Measurements from ENCODE around the gene CDH4. TPM values are rescaled to one million over a fixed set of nuclear protein-coding genes. Genes with fewer than 3 reads are reported as not detected.

The CDH4 gene
- total RNA-seq, 3 donors from 2014 or later (not counting 1 experiment from before 2014, with no cell fraction given), result 0.18 TPM; not detected in 2

DNA sequence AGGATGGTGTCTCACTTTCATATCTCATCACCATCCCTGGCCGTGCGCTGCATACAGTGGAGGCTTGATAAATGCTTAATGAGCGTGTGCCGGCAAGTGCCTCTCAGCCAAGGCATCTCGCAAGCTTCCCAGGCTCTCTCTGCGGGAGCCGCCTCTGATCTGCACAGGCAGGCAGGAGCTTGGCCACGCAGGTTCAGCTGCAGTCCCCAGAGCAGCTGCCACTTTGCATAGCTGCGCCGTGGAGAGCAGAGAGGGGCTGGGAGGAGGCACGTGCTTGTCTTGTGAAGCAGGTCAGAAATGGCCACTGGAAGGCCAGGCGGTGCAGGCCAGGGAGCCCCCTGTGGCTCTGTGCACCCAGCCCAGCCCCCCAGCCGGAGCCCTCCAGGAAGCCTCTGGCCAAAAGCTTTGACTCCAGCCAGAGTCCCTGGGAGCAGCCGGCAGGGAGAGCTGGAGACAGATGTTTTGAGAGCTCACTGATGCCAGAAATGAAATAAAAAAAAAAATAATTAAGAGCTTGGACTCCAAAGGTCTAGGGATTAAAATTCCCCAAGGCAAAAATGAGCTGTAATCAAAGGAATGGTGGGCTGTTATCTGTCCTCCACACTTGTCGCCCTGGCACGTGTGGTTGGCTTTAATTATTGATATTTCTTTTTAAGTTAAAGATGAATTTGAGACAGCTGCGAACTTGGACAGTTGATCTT is 377.0 kb downstream of the CDH4 start:
- Mint-ChIP-seq H3K4me3 (no peak overlapping the region), H3K36me3 (no peaks in the 10 kb centered on the region), H3K27me3 (ENCODE audit: low read depth in 2 of 2) (no peaks in the 10 kb centered on the region), H3K4me1 (no peaks in the 10 kb centered on the region), H3K9me3 (peaks cover 4 to 7% of the 10 kb centered on the region in 2 donors), H3K27ac (no peak overlapping the region)
- Histone ChIP-seq H3K4me1 (ENCODE audit: control insufficient read depth, insufficient read depth, low read length) (no peaks in the 10 kb centered on the region), H3K9me3 (ENCODE audit: control insufficient read depth, insufficient read depth, low read length) (peaks cover 3% of the 10 kb centered on the region), H3K4me3 (ENCODE audit: low read length) (no peak overlapping the region), H3K27ac (ENCODE audit: low read length) (no peak overlapping the region), H3K36me3 (ENCODE audit: control insufficient read depth, insufficient read depth, low read length) (no peaks in the 10 kb centered on the region), H3K27me3 (ENCODE audit: control insufficient read depth, insufficient read depth, low read length) (no peaks in the 10 kb centered on the region)
- TF ChIP-seq, protein P1, sequence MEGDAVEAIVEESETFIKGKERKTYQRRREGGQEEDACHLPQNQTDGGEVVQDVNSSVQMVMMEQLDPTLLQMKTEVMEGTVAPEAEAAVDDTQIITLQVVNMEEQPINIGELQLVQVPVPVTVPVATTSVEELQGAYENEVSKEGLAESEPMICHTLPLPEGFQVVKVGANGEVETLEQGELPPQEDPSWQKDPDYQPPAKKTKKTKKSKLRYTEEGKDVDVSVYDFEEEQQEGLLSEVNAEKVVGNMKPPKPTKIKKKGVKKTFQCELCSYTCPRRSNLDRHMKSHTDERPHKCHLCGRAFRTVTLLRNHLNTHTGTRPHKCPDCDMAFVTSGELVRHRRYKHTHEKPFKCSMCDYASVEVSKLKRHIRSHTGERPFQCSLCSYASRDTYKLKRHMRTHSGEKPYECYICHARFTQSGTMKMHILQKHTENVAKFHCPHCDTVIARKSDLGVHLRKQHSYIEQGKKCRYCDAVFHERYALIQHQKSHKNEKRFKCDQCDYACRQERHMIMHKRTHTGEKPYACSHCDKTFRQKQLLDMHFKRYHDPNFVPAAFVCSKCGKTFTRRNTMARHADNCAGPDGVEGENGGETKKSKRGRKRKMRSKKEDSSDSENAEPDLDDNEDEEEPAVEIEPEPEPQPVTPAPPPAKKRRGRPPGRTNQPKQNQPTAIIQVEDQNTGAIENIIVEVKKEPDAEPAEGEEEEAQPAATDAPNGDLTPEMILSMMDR (IDR thresholded peaks at IDR 0.05), result no peak
- 78% methylated on average over 17 of the region's 17 CpGs for WGBS (ENCODE audit: insufficient coverage)
- no peak for ATAC-seq
- DNase-seq, result no peak
- intact Hi-C loops (cut with micrococcal nuclease), result no loop called here

DNA sequence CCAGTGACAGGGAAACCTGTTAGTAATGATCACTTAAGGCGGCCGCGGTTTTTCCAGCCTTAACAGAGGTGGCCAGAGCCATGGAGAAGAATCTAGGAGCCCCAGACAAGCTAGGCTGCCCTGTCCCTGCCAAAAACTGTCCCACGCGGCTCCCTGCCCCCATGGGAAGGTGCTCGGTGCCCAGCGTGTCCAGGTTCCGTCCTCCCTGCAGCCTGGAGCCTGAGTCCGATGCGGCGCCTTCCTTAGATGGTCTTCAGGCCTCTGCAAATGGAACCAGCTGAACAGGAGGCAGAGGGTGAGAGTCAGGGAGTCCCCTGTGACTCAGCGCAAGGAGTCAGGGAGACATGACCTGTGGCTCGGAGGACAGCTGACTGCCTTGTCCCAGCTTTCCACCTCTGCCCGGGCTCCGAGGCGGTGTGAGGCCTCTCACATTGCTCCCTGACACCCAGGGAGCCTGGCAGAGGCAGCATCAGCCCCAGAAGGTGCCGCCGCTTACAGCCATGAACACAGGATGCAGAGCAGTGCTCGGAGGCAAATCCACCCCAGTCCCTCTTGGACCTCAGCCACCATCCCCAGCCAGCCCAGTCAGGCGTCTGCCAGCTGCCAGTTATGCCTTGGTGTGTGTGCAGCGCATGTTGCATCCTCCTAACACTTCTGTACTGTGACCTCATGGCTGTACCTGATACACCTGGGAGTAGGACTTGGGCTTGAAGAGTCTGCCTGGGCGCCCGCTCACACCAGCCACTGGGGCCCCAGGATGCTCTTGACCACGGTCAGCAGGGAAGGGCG is 377.7 kb downstream of the CDH4 start:
- no peak for ATAC-seq

DNA sequence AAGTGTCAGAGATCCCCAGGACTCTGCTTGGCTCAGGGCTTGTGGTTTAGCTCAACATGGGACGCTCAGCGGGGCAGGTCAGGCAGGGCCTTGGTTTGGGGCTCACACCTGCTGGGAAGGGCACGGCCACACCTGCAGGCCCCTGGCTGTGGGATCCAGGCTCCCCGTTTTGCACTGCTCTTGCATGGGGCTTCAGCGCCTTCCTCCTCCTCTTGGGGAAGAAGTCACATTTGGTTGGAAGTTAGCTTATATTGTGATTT is 378.3 kb downstream of the CDH4 start:
- Histone ChIP-seq H3K4me1 (ENCODE audit: control insufficient read depth, insufficient read depth, low read length) (no peaks in the 10 kb centered on the region), H3K9me3 (ENCODE audit: control insufficient read depth, insufficient read depth, low read length) (peaks cover 10% of the 10 kb centered on the region), H3K36me3 (ENCODE audit: control insufficient read depth, insufficient read depth, low read length) (no peaks in the 10 kb centered on the region), H3K27me3 (ENCODE audit: control insufficient read depth, insufficient read depth, low read length) (no peaks in the 10 kb centered on the region), H3K27ac (ENCODE audit: low read length) (no peak overlapping the region), H3K4me3 (ENCODE audit: low read length) (no peak overlapping the region)
- peaks cover 4 to 7% of the 10 kb centered on the region in 2 donors for H3K9me3 Mint-ChIP-seq
- H3K4me3 Mint-ChIP-seq, result no peak overlapping the region
- H3K27me3 Mint-ChIP-seq (ENCODE audit: low read depth in 2 of 2), result no peaks in the 10 kb centered on the region
- DNase-seq (no peak), ATAC-seq (no peak)
- WGBS (ENCODE audit: insufficient coverage), result 87% methylated on average over 4 of the region's 5 CpGs
- TF ChIP-seq, protein P1 (IDR thresholded peaks at IDR 0.05), result no peak
- H3K36me3 Mint-ChIP-seq, result no peaks in the 10 kb centered on the region
- intact Hi-C loops (cut with micrococcal nuclease), result no loop called here
- no peak overlapping the region for H3K27ac Mint-ChIP-seq
- H3K4me1 Mint-ChIP-seq, result no peaks in the 10 kb centered on the region

More for the DNA sequence above, 377.7 kb downstream of the CDH4 start:
- 80% methylated on average over 25 of the region's 25 CpGs for WGBS (ENCODE audit: insufficient coverage)
- Mint-ChIP-seq H3K36me3 (no peaks in the 10 kb centered on the region), H3K4me3 (no peak overlapping the region), H3K27me3 (ENCODE audit: low read depth in 2 of 2) (no peaks in the 10 kb centered on the region), H3K27ac (no peak overlapping the region), H3K4me1 (no peaks in the 10 kb centered on the region), H3K9me3 (peaks cover 4 to 7% of the 10 kb centered on the region in 2 donors)
- H3K27me3 ChIP-seq (ENCODE audit: control insufficient read depth, insufficient read depth, low read length), result no peaks in the 10 kb centered on the region
- intact Hi-C loops (cut with micrococcal nuclease), result no loop called here
- peaks cover 7% of the 10 kb centered on the region for H3K9me3 ChIP-seq (ENCODE audit: control insufficient read depth, insufficient read depth, low read length)
- no peaks in the 10 kb centered on the region for H3K36me3 ChIP-seq (ENCODE audit: control insufficient read depth, insufficient read depth, low read length)
- DNase-seq, result no peak
- H3K4me3 ChIP-seq (ENCODE audit: low read length), result no peak overlapping the region
- no peak overlapping the region for H3K27ac ChIP-seq (ENCODE audit: low read length)
- TF ChIP-seq, protein P1 (IDR thresholded peaks at IDR 0.05), result no peak
- no peaks in the 10 kb centered on the region for H3K4me1 ChIP-seq (ENCODE audit: control insufficient read depth, insufficient read depth, low read length)
